Upper lobe of left lung (tissue), 4 donors: Measurements from ENCODE around the gene FDX1.
A peak's percentile ranks its signal among the peaks of the same experiment; 100 is the strongest.

ENCODE experiments used
- CTCF ChIP-seq, 6 experiments: fragments of 450-650 bp in 4 of 6; fragments of 200-600 bp in 2 of 6; sonication (generic) in 2 of 6; IDR thresholded peaks; one replicate each; pipeline ENCODE4 v1.5.1; 2016 to 2019; ENCODE audit warnings: antibody characterized with exemption in 6 of 6
- EP300 ChIP-seq, 4 donors: sonication (generic); formaldehyde crosslinking; IDR thresholded peaks; one replicate each; pipeline ENCODE4 v1.5.1; 2017; ENCODE audit warnings: antibody characterized with exemption in 4 of 4, control low read depth in 2 of 4
- POLR2A ChIP-seq, 4 donors: fragments of 450-650 bp; IDR thresholded peaks; one replicate each; pipeline ENCODE4 v1.5.1; 2016 to 2017; ENCODE audit warnings: antibody characterized with exemption in 4 of 4, mild to moderate bottlenecking in 2 of 4
- POLR2AphosphoS5 ChIP-seq, 2 donors: sonication (generic); formaldehyde crosslinking; IDR thresholded peaks; one replicate each; pipeline ENCODE4 v1.5.1; 2017; ENCODE audit warnings: antibody characterized with exemption in 2 of 2

- TF ChIP-seq CTCF (IDR thresholded peaks at IDR 0.05) (peak in 3 of 6 experiments; percentile 24 to 32 (median 32)), POLR2A (IDR thresholded peaks at IDR 0.05) (no peak), POLR2AphosphoS5 (IDR thresholded peaks at IDR 0.05) (no peak), EP300 (IDR thresholded peaks at IDR 0.05) (no peak)
These were observed 5.4 kb downstream of the FDX1 start for GRCh38 chr11:110434952-110435779.
